HG03575 (cell line): ENCODE data around the gene LCOR.

ENCODE experiments used
- ATAC-seq: cut with Tn5 transposase; IDR thresholded peaks from one replicate; pipeline ENCODE4 v1.9.1; 2021; ENCODE audit not compliant: unreplicated experiment, insufficient number of reproducible peaks, low FRiP score; ENCODE audit errors: extremely low read depth

Gene LCOR

DNA sequence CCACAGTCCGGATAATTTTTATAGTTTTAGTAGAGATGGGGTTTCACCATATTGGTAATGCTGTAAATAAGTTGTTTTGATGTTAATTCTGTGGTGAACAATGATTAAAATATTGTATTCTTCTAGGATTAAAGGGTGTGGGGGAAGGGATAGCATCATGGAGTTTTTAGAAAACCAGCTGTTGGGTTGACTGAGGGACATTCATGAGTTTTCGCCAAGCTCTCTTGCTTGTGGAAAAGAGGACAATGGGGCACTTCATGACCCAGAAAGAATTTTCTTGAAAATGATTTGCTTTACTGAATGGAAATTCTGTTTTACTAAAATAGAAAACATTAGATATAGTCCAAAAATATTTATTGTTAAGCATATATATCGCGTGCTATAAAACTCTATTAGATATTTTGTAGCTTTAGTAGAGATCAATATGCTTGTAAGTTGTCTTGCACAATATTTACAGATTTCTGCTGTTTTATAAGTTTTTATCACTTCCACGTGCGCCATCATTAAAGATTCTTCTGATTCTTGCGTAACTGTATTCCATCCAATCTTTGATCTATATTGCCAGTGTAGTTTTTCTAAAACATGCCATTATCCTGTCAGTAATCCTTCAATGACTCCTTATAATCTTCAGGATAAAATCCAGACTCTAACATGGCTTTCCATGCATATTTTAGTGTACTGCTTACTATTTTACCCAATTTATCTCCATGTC is 41.8 kb downstream of the LCOR start:
- ATAC-seq, result no peak

DNA sequence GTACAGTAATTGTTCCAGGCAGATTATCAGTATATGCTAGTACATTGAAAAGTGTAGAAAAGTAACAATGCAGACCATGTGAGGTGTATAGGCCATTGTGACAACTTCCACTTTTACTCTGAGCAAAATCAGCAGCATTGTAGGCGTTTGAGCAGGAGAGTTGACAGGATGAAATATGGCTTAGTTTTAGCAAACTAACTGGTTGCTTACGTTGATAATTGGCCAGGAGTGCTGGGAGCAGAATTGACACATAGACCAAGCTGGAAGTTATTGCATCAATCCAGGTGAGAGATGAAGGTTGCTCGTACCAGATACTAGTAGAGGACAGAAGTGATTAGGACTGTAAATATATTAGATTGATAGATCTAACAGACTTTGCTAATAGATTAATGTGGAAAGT is 46.0 kb downstream of the LCOR start:
- ATAC-seq, result no peak

DNA sequence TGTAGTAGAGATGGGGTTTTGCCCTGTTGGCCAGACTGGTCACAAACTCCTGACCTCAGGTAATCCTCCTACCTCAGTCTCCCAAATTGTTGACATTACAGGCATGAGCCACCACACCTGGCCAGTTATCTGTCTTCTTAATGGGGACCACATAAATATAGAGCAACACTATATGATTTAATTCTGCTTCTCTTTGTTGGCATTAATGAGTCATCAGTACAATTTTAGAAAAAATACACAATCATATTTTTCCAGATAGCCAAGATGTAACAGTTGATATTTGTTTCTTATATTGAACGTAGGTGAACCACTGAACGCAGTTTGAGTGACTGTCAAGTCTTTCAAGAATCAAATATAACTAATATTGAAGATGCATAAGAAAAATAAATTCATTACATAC is 48.5 kb downstream of the LCOR start:
- no peak for ATAC-seq

DNA sequence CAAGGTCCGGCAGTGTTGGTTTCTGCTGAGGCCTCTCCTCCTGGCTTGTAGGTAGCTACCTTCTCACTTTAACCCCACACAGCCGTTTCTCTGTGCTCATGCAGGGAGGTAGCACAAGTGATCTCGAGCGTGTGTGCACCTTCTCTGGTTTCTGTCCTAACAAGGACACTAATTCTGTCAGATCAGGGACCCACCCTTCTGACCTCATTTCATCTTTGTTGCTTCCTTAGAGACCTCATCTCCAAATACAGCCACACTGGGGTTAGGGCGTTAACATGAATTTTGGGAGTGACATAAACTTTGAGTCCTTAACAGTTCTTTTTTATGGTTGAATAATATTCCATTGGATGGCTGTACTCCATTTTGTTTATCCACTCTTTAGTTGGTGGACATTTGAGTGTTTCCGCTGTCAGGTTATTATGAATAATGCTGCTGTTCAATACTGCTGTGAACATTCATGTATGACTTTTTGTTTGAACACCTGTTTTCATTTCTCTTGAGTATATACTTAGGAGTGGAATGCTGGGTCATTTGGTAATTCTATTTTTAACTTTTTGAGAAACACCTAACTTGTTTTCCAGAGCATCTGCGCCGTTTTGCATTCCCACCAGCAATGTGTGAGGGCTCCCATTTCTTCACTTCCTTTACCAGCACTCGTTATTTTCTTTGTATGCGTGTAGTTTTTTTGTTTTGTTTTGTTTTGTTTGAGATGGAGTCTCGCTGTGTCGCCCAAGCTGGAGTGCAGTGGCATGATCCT is 57.5 kb downstream of the LCOR start:
- no peak for ATAC-seq

DNA sequence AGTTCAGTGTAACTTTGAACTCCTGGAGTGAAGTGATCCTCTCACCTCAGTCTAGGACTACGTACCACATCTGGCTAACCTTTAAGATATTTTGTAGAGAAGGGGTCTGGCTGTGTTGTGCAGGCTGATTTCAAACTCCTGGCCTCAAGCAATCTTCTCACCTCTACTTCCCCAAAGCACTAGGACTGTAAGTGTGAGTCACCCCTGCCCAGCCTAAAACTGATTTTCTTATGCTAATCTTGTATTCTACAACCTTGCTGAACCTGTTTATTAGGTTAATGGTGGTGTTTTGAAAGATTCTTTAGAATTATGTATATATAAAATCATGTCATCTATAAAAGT is 58.0 kb downstream of the LCOR start:
- ATAC-seq, result no peak

DNA sequence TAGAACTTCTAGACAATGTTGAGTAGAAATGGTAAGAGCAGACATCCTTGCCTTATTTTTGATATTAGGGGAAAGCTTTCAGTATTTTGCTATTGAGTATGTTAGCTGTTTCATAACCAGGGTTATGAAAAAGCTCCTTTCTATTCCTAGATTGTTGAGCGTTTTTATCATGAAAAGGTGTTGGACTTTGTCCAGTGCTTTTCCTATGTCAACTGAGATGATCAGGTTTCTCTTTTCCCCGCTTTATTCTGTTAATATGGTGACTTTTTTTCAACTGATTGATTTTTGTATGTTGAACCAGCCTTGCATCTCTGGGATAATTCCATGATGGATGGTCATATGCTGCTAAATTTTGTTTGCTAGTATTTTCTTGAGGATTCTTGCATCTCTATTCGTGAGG is 58.5 kb downstream of the LCOR start:
- no peak for ATAC-seq

DNA sequence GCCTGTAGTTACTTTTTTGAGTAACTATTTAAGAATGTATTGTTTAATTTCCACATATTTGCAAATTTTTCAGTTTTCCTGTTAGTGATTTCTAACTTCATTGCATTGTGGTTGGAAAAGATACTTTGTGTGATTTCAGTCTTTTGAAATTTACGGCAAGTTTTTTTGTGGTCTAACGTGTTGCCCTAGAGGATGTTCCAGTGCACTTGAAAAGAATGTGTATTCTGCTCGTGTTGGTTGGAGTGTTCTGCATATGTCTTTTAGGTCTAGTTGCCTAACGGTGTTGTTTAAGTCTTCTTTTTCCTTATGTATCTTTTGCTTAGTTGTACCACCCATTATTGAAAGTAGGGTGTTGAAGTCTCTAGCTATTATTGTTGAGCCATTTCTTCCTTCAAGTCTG is 59.7 kb downstream of the LCOR start:
- ATAC-seq, result no peak

DNA sequence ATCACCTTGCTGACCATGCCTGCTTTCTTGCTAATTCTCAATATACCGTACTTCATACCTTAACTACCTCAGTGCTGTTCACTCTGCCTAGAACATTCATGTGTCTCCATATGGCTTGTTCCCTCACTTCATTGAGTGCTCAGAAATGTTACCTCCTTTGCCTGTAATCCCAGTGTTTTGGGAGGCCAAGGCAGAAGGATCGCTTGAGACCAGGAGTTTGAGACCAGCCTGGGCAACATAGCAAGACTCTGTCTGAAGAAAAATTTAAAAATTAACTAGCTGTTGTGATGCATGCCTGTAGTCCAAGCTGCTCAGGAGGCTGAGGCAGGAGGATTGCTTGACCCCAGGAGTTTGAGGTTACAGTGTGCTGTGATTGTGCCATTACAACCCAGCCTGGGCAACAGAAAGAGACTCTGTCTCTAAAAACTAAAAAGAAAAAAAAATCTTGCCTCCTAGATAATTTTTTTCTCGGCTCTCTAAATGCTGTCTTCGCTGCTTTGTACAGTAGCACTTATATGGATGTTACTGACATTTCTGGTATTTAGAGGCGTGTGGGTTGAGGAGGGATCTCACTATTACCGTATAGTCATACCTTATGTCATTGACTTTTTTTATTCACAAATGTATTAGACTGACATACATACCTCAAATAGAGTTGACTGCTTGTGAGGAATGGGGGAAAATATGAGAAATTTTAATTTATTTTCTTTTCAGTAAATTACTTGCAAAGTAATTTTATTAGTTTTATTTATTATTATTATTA is 63.7 kb downstream of the LCOR start:
- no peak for ATAC-seq

DNA sequence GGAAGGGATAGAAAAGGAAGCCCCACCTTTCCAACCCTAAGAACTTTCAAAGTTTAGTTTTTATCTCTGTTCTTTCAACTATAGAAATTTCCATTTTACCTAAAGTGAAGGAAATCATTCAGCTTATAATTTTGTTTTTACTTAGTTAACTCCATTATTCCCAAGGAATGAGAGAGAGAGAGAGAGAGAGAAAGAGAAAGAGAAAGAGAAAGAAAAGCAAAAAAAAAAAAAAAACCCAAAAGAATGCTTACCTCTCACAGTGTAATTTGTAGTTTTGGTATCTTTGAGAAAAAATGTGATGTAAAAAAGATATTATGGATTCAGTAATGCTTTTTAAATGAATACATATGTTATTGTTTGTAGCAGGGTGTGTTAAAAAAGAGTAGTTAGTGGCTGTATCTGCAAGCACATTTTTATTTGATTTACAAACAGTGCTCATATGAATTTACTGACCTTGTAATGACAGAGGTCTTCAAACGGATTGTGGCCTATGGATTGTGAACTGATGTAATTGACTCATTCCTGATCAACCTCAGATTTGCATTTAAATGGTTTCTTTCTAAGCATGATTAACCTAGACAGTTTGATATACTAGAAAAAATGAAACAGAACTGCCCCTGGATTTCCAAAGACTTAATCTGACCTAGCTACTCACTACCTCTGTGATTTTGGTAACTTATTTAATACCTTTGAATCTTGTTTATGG is 64.9 kb downstream of the LCOR start:
- no peak for ATAC-seq

DNA sequence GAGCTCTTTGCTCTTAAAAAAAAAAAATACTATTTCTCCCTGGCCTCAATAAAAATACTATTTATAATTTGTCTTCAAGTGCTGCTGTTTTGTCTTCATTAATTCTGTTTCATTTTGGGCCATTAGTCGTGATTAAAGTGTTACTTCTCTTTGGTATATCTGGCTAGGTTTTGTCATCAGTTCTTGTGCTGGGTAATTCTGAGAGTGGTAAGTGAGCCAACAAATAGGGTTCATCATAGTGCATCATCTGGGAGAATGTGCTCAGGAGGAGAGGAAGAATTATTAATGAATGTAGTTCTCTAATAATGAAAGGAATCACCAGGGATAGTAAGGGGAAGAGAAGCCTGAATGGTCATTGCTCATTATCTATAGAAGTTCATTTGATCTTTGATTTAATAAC is 70.0 kb downstream of the LCOR start:
- no peak for ATAC-seq

DNA sequence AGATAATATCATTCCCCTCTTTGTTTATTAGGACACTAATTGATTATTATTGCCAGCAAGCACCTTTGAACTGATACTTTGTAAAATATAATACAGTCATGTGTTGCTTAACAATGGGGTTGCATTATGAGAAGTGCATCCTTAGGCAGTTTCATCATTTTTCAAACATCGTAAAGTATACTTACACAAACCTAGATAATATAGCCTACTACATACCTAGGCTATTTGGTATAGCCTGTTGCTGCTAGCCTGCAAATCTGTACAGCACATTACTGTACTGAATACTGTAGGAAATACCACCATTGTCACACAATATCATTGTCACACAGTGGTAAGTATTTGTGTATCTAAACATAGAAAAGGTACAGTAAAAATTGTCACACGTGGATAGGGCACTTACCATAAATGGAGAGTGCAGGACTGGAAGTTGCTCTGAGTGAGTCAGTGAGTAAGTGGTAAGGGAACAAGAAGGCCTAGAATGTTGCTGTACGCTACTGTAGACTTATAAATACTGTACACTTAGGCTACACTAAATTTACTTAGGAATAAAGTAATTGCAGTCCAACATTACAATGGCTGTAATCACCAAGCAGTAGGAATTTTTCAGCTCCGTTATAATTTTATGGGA is 70.7 kb downstream of the LCOR start:
- no peak for ATAC-seq

DNA sequence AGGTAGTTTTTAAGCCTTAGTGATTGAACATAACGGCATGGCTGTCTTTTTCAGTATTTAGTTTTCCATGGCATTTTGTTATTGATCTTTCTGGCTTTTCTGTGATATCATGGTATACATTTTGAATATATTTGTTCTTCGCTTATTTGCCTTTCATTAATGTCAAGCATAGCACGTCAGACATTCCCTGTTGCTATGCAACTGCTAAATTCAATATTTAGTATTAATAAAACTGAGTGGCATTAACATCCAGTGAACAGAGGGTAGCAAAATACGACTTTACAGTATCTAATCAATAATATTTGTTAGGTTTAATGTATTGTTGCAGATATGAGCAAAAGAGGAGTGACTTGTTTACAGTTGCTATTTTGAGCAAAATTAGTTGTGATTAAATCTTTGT is 72.5 kb downstream of the LCOR start:
- no peak for ATAC-seq

DNA sequence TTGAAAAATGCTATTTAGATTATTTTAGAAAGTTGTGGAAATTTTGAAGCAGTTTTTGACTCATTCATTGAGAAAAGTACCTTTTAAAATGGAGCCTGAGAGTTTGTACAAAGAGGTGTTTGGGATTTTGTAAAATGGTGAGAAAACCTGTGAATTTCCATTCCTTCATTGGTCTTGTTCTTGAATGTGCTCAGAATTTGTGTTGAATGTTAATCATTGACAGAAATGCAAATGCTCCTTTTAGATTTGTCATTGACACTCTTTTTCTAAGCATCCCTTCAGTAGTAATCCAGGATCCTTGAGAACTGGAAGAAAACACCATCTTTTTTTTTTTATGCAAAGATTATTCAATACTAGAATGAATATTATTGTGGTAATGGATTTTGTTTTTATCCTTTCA is 74.8 kb downstream of the LCOR start:
- no peak for ATAC-seq

DNA sequence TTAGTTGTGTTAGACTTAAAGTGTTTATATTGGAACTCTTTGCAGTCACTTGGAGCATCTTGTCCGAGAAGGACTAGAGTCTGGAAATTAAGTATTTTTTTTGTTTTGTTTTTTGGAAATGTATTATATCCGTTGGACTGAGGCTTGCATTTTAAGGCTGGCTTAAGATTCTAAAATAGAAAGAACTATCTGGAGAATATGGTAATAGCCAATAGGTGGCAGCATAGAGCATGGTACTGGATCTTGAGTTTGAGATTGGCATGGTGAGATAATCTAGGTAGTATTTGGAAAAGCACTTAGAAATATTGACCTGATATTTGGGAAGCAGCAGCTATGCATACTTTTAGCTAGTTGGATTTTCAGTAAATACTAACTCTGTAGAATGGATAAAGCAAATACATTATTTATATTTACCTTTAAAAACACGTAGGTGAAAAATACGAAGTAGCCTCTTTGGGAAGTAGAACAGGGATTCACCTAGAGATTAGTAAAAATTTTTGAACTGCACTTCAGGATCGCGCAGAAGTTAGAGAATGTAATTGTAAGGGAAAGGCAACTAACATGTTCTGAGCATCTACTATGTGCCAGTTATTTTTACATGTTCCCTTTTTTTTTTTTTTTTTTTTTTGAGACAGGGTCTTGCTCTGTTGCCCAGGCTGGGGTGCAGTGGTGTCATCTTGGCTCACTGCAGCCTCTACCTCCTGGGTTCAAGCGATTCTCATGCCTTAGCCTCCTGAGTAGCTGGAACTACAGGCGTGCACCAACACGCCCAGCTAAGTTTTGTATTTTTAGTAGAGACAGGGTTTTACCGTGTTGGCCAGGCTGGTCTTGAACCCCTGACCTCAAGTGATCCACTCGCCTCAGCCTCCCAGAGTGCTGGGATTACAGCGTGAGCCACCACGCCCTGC is 78.6 kb downstream of the LCOR start:
- ATAC-seq, result no peak

DNA sequence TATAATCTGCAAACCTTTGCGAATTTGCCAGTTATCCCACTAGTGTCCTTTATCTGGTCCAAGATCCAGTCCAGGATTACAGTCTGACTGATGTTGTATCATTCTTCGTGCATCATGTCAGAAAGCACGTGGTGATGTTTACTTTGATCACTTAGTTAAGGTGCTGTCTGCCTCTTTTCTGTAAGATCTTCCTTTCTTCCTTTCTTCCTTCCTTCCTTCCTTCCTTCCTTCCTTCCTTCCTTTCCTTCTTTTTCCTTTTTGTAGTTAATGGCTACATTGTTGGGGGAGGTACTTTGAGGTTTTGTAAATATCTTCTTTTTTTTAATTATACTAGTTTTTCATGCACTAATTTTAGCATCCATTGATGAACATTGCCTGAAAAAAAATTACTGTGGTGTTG is 80.3 kb downstream of the LCOR start:
- no peak for ATAC-seq

DNA sequence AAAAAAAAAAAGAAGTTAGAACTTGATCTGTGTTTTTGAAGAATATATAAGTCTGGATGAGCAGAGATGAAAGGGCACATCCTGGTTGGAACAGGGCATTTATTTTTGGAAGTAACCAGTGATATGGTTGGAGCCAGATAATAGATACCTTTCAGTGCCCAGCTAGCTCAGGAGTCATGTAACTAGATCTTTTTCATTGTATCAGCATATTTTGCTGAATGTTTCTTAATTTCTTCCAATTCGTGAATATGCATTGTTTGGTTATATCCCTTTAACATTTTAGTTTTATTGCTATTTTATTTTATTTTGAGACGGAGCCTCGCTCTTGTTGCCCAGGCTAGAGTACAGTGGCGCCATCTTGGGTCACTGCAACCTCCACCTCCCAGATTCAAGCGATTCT is 81.8 kb downstream of the LCOR start:
- ATAC-seq, result no peak

DNA sequence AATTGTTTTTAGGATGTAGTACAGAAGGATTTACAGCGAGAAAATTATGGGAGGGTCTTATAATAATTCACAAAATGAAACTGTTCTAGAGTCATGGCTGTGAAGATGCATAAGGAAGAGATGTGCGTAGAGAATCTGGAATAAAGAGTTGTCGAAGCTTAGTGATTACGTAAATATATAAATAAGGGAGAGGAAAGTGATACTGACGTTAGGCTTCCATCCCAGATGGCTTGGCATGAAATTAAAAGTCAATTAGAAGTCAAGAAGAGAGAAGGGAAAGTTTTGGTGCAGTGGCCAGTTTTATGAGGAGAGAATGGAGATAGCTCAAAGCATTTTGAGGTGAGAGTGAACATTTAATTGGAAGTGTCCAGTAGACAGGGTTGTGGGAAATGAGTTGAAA is 85.5 kb downstream of the LCOR start:
- ATAC-seq, result no peak
